IMR-90 (cell line): Measurements from ENCODE around the gene C1orf167. TPM values are rescaled to one million over a fixed set of nuclear protein-coding genes. Genes with fewer than 3 reads are reported as not detected.

Experiments
- ATAC-seq: fragments of 200-7000 bp; cut with Tn5 transposase; 2 replicates; pipeline ENCODE4 v1.9.1; 2020; ENCODE audit warnings: low read depth, mild to moderate bottlenecking, moderate library complexity
- BruUV-seq: library from RNA; stranded (reverse); fragments of 400-500 nt; replicated peaks from 2 replicates; lab custom pipeline; 2021; lab: Mats Ljungman, UMichigan
- CTCF ChIA-PET: fragments of 300-600 bp; formaldehyde crosslinking; extraction: SDS; loops from one replicate; lab custom pipeline; 2021; ENCODE audit warnings: antibody characterized with exemption; lab: Yijun Ruan, JAX
- POLR2A ChIA-PET: fragments of 300-600 bp; sonication (Branson Sonifier 250); formaldehyde crosslinking; loops from one replicate; lab custom pipeline; 2022; ENCODE audit warnings: antibody characterized with exemption; ENCODE audit not compliant: unreplicated experiment; lab: Charles Lee
- DNase-seq: peaks from one replicate; pipeline ENCODE4 v3.0.0; 2013
- H2AFZ ChIP-seq: replicated peaks from 2 replicates; pipeline ENCODE3; 2013; ENCODE audit warnings: low read length, mild to moderate bottlenecking; ENCODE audit not compliant: poor library complexity
- H2AK5ac ChIP-seq: 2 replicates; pipeline ENCODE4 v1.6.1; 2013; ENCODE audit warnings: low read depth, low read length, inconsistent platforms
- H2AK9ac ChIP-seq: replicated peaks from 2 replicates; pipeline ENCODE3; 2013; ENCODE audit warnings: mild to moderate bottlenecking, low read depth, low read length, moderate library complexity; ENCODE audit not compliant: poor library complexity
- H2BK120ac ChIP-seq: 2 replicates; pipeline ENCODE4 v1.6.1; 2013; ENCODE audit warnings: low read depth, low read length, inconsistent platforms
- H2BK15ac ChIP-seq: 3 replicates; pipeline ENCODE4 v1.6.1; 2013; ENCODE audit warnings: low read depth, low read length, inconsistent platforms
- H2BK20ac ChIP-seq: 2 replicates; pipeline ENCODE4 v1.6.1; 2013; ENCODE audit warnings: low read depth, mild to moderate bottlenecking, inconsistent platforms, low read length, moderate library complexity
- H2BK5ac ChIP-seq: 2 replicates; pipeline ENCODE4 v1.6.1; 2013; ENCODE audit warnings: mild to moderate bottlenecking, low read depth, low read length, inconsistent platforms; ENCODE audit not compliant: poor library complexity, severe bottlenecking
- H3K14ac ChIP-seq: replicated peaks from 2 replicates; pipeline ENCODE4 v1.6.1; 2013; ENCODE audit warnings: low read depth, low read length, inconsistent platforms
- H3K18ac ChIP-seq: 2 replicates; pipeline ENCODE4 v1.6.1; 2013; ENCODE audit warnings: low read depth, low read length, control low read depth
- H3K23ac ChIP-seq: 2 replicates; pipeline ENCODE4 v1.6.1; 2013; ENCODE audit warnings: low read depth, low read length, inconsistent platforms
- H3K27ac ChIP-seq: 2 replicates; pipeline ENCODE4 v1.5.1; 2013; ENCODE audit warnings: mild to moderate bottlenecking, control low read depth, low read length; ENCODE audit not compliant: insufficient read depth
- H3K27me3 ChIP-seq: 2 replicates; pipeline ENCODE4 v1.6.1; 2013; ENCODE audit warnings: low read length; ENCODE audit not compliant: control insufficient read depth, insufficient read depth
- H3K36me3 ChIP-seq: 2 replicates; pipeline ENCODE4 v1.6.1; 2013; ENCODE audit warnings: low read length, mixed read lengths; ENCODE audit not compliant: control insufficient read depth, insufficient read depth
- H3K4ac ChIP-seq: 2 replicates; pipeline ENCODE4 v1.6.1; 2013; ENCODE audit warnings: low read depth, low read length, inconsistent platforms
- H3K4me1 ChIP-seq: 2 replicates; pipeline ENCODE4 v1.6.1; 2013; ENCODE audit warnings: low read length, mixed read lengths; ENCODE audit not compliant: control insufficient read depth, insufficient read depth
- H3K4me2 ChIP-seq: 2 replicates; pipeline ENCODE4 v1.6.1; 2013; ENCODE audit warnings: low read depth, mild to moderate bottlenecking, control low read depth, low read length, moderate library complexity
- H3K4me3 ChIP-seq: 2 replicates; pipeline ENCODE4 v1.5.1; 2013; ENCODE audit warnings: low read depth, mild to moderate bottlenecking, control low read depth, low read length, moderate library complexity; ENCODE audit not compliant: insufficient read depth
- H3K56ac ChIP-seq: 2 replicates; pipeline ENCODE4 v1.6.1; 2013; ENCODE audit warnings: low read length, inconsistent platforms; ENCODE audit not compliant: insufficient read depth; ENCODE audit errors: extremely low read depth
- H3K79me1 ChIP-seq, 2 experiments: 2 replicates each; pipeline ENCODE4 v1.6.1; 2013; ENCODE audit warnings: low read length in 2 of 2, inconsistent platforms in 1 of 2, low read depth in 1 of 2
- H3K9ac ChIP-seq: 2 replicates; pipeline ENCODE4 v1.6.1; 2013; ENCODE audit warnings: low read depth, low read length, control low read depth
- H3K9me1 ChIP-seq: 2 replicates; pipeline ENCODE4 v1.6.1; 2013; ENCODE audit warnings: low read length, inconsistent platforms; ENCODE audit not compliant: insufficient read depth
- H3K9me3 ChIP-seq: 2 replicates; pipeline ENCODE4 v1.6.1; 2013; ENCODE audit warnings: low read length; ENCODE audit not compliant: control insufficient read depth, insufficient read depth
- H4K20me1 ChIP-seq: 2 replicates; pipeline ENCODE4 v1.6.1; 2013; ENCODE audit warnings: low read length, inconsistent platforms; ENCODE audit not compliant: insufficient read depth
- H4K5ac ChIP-seq: 2 replicates; pipeline ENCODE4 v1.6.1; 2013; ENCODE audit warnings: mild to moderate bottlenecking, low read depth, low read length, control low read depth
- H4K8ac ChIP-seq, 2 experiments: 2 replicates each; pipeline ENCODE4 v1.6.1; 2013; ENCODE audit warnings: low read depth in 2 of 2, low read length in 2 of 2, control low read depth in 1 of 2, inconsistent platforms in 1 of 2
- H4K91ac ChIP-seq: 2 replicates; pipeline ENCODE4 v1.6.1; 2013; ENCODE audit warnings: low read depth, low read length, inconsistent platforms; ENCODE audit not compliant: insufficient read depth
- BHLHE40 ChIP-seq: fragments of 150-350 bp; IDR thresholded peaks from 2 replicates; pipeline ENCODE4 v1.6.1; 2016; ENCODE audit warnings: mild to moderate bottlenecking, low read depth, low read length
- CEBPB ChIP-seq: IDR thresholded peaks from 2 replicates; pipeline ENCODE4 v1.6.1; 2012; ENCODE audit warnings: low read depth, low read length, improper control_type of control experiment
- CHD1 ChIP-seq: IDR thresholded peaks from 2 replicates; pipeline ENCODE4 v1.6.1; 2012; ENCODE audit warnings: low read depth, low read length, improper control_type of control experiment
- CTCF ChIP-seq: conservative IDR thresholded peaks from 2 replicates; pipeline ENCODE4 v1.5.1; 2012; ENCODE audit warnings: mild to moderate bottlenecking, low read depth, low read length, improper control_type of control experiment
- ELK1 ChIP-seq: fragments of 150-350 bp; IDR thresholded peaks from 2 replicates; pipeline ENCODE4 v1.6.1; 2016; ENCODE audit warnings: low read depth, mild to moderate bottlenecking, low read length, moderate library complexity, borderline replicate concordance
- FOS ChIP-seq: fragments of 150-350 bp; IDR thresholded peaks from 2 replicates; pipeline ENCODE4 v1.6.1; 2016; ENCODE audit warnings: low read depth, low read length
- MAFK ChIP-seq: IDR thresholded peaks from 2 replicates; pipeline ENCODE4 v1.6.1; 2012; ENCODE audit warnings: low read depth, low read length, improper control_type of control experiment
- MAZ ChIP-seq: IDR thresholded peaks from 2 replicates; pipeline ENCODE4 v1.6.1; 2012; ENCODE audit warnings: low read depth, mild to moderate bottlenecking, low read length, improper control_type of control experiment, moderate library complexity, borderline replicate concordance
- MXI1 ChIP-seq: IDR thresholded peaks from 2 replicates; pipeline ENCODE4 v1.6.1; 2012; ENCODE audit warnings: low read depth, mild to moderate bottlenecking, low read length, moderate library complexity, borderline replicate concordance
- NFE2L2 ChIP-seq: fragments of 150-350 bp; IDR thresholded peaks from 2 replicates; pipeline ENCODE4 v1.6.1; 2016; ENCODE audit warnings: low read depth, mild to moderate bottlenecking, low read length
- POLR2A ChIP-seq: IDR thresholded peaks from 2 replicates; pipeline ENCODE4 v1.6.1; 2012; ENCODE audit warnings: mild to moderate bottlenecking, low read depth, low read length
- RAD21 ChIP-seq: IDR thresholded peaks from 2 replicates; pipeline ENCODE4 v1.6.1; 2012; ENCODE audit warnings: low read length, improper control_type of control experiment
- RCOR1 ChIP-seq: IDR thresholded peaks from 2 replicates; pipeline ENCODE4 v1.6.1; 2012; ENCODE audit warnings: mild to moderate bottlenecking, low read length, improper control_type of control experiment; ENCODE audit not compliant: insufficient replicate concordance
- RFX5 ChIP-seq: IDR thresholded peaks from 2 replicates; pipeline ENCODE4 v1.8.0; 2012; ENCODE audit warnings: low read depth, mild to moderate bottlenecking, low read length, moderate library complexity
- SMC3 ChIP-seq: fragments of 150-350 bp; IDR thresholded peaks from 2 replicates; pipeline ENCODE4 v1.6.1; 2016; ENCODE audit warnings: low read depth, mild to moderate bottlenecking, antibody characterized with exemption, low read length, moderate library complexity
- WGBS, 2 experiments: methylation state at CpG; one replicate each; pipeline versions ENCODE4 v1.1.5 to v1.1.7; 2013; ENCODE audit warnings: missing lambda C conversion rate in 2 of 2; ENCODE audit not compliant: insufficient read length in 1 of 2; ENCODE audit errors: extremely low coverage in 2 of 2; 5-methylcytosine and 5-hydroxymethylcytosine counted together
- dilution Hi-C: fragments of 300-500 bp; cut with HindIII; formaldehyde crosslinking; loops from one replicate; pipeline ENCODE4 v1.14.3; 2018; ENCODE audit warnings: low sequenced_read_pairs; ENCODE audit not compliant: unreplicated experiment
- in situ Hi-C: fragments of 300-500 bp; cut with MboI; formaldehyde crosslinking; loops from 3 replicates; pipeline ENCODE4 v1.14.3; 2019; ENCODE audit warnings: low sequenced_read_pairs, inconsistent platforms, mixed read lengths
- intact Hi-C: fragments of 100-400 bp; cut with micrococcal nuclease; formaldehyde crosslinking; loops from 2 replicates; pipeline ENCODE4 v1.10.0; 2022
- polyA plus RNA-seq, 3 experiments: library from polyadenylated mRNA; depleted of rRNA; stranded (reverse); fragments of >200 nt; gene quantifications; 2 replicates each; pipeline ENCODE4 v1.2.3, GENCODE V29; 2012; ENCODE audit warnings: low replicate concordance in 1 of 3
- total RNA-seq: library from RNA; depleted of rRNA; stranded (reverse); fragments of >200 nt; gene quantifications from 2 replicates; pipeline ENCODE4 v1.2.3, GENCODE V29; 2012
- TF ChIP-seq, protein P1 (sequence below): fragments of 150-350 bp; IDR thresholded peaks from 2 replicates; pipeline ENCODE4 v1.6.1; 2017; ENCODE audit warnings: mild to moderate bottlenecking, antibody characterized with exemption, low read length, low read depth

C1orf167 gene
- total and polyA plus RNA-seq, 2 of the 4 experiments (the other 2 are of a cell fraction), result under 0.01 to 0.15 TPM

DNA sequence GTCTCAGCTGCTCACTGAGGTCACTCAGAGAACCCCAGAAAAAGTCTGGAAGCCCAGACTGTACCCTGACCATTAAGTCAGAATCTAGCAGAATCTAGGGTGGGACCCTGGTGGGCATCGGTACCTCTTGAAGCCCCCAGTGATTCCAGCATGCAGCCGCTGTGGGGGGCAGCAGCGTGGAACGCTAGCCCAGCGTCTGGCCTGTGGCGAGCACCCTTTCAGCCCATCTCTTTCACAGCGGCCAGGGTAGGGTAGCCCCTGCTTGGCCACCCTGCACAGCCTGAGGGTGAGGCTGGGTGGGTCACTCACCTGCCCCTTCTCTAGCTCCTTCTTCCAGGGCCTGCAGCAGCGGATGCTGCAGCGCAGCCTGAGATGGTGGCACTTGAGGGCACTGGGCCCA is 16.3 kb downstream of the C1orf167 start:
- no peak overlapping the region for H2BK15ac ChIP-seq
- H3K14ac ChIP-seq, result no peak overlapping the region
- no peak overlapping the region for H3K9ac ChIP-seq
- ATAC-seq (no peak), DNase-seq (no peak)
- no peak overlapping the region for H4K91ac ChIP-seq
- no peak overlapping the region for H2AK5ac ChIP-seq
- 94% methylated on average over 6 of the region's 9 CpGs; no CpG with 5 or more reads in 1 of the 2 experiments for WGBS, 2 experiments
- dilution Hi-C loops (no loop called here), intact Hi-C loops (no loop called here), in situ Hi-C loops (no loop called here)
- no peak overlapping the region for H3K27ac ChIP-seq
- no peak overlapping the region for H3K18ac ChIP-seq
- POLR2A ChIA-PET, result no interaction called here
- H4K5ac ChIP-seq, result no peak overlapping the region
- CTCF ChIA-PET, result interaction anchor here (1.2 kb wide), 1 partner anchor 8 kb away, joined by 3 read pairs; no protein-coding TSS in a partner anchor
- BruUV-seq, result no TSS peak
- no peak for TF ChIP-seq MAZ
- TF ChIP-seq SMC3, result no peak
- no peak for TF ChIP-seq RAD21
- no peak for TF ChIP-seq RCOR1
- TF ChIP-seq, protein P1, sequence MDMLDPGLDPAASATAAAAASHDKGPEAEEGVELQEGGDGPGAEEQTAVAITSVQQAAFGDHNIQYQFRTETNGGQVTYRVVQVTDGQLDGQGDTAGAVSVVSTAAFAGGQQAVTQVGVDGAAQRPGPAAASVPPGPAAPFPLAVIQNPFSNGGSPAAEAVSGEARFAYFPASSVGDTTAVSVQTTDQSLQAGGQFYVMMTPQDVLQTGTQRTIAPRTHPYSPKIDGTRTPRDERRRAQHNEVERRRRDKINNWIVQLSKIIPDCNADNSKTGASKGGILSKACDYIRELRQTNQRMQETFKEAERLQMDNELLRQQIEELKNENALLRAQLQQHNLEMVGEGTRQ, result no peak
- TF ChIP-seq CEBPB, result no peak
- TF ChIP-seq CTCF, result no peak
- no peak for TF ChIP-seq FOS
- no peak for TF ChIP-seq POLR2A
- TF ChIP-seq BHLHE40, result no peak
- no peak for TF ChIP-seq NFE2L2
- no peak for TF ChIP-seq MXI1
- TF ChIP-seq MAFK, result no peak
- TF ChIP-seq ELK1, result no peak
- no peak for TF ChIP-seq RFX5
- no peak for TF ChIP-seq CHD1
- H2AFZ ChIP-seq, result no peak overlapping the region
- H3K4me1 ChIP-seq, result no peaks in the 10 kb centered on the region
- H3K36me3 ChIP-seq, result no peaks in the 10 kb centered on the region
- H2BK5ac ChIP-seq, result no peak overlapping the region
- H4K20me1 ChIP-seq, result no peaks in the 10 kb centered on the region
- H2BK120ac ChIP-seq, result no peak overlapping the region
- H3K9me3 ChIP-seq, result no peaks in the 10 kb centered on the region
- no peak overlapping the region for H3K4me2 ChIP-seq
- no peak overlapping the region for H3K56ac ChIP-seq
- H2BK20ac ChIP-seq, result no peak overlapping the region
- no peaks in the 10 kb centered on the region for H3K79me1 ChIP-seq
- no peak overlapping the region for H3K23ac ChIP-seq
- peaks cover 2% of the 10 kb centered on the region for H3K27me3 ChIP-seq
- no peak overlapping the region for H4K8ac ChIP-seq
- no peak overlapping the region for H3K4me3 ChIP-seq
- H2AK9ac ChIP-seq, result no peak overlapping the region
- no peak overlapping the region for H3K4ac ChIP-seq
- no peaks in the 10 kb centered on the region for H3K9me1 ChIP-seq
